Sigmoid colon (tissue), 3 donors: ENCODE results near the gene MYL3.

Experiments
- POLR2A ChIP-seq, 2 donors: fragments of 450-650 bp; IDR thresholded peaks; one replicate each; pipeline ENCODE4 v1.6.1; 2016; ENCODE audit warnings: antibody characterized with exemption in 2 of 2, mild to moderate bottlenecking in 2 of 2, moderate library complexity in 2 of 2
- TF ChIP-seq, protein P1 (sequence below), 4 experiments: fragments of 450-650 bp in 3 of 4; fragments of 200-600 bp in 1 of 4; IDR thresholded peaks; one replicate each; pipeline ENCODE4 v1.5.1; 2016 to 2019; ENCODE audit warnings: antibody characterized with exemption in 4 of 4, mild to moderate bottlenecking in 3 of 4, moderate library complexity in 2 of 4

DNA sequence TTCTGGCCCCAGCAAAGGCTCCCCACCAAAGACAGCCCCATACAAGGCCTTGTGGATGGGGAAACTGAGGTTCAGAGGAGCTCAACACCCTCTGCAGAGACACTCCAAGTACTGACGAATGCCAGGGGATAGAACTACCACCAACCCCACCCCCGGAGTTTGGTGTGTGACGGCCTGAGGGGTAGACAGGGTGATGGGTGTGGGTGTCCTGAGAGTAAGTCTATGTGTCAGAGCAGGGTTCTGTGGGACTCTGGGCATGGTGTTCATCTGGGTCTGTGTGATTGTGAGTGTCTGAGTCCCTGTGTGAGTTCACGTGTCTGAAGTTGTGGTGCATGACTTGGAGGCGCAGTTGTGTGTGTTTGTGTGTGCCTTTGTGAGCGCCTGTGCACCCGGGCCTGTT, 21.7 kb upstream of the MYL3 start:
- no peak for TF ChIP-seq POLR2A (IDR thresholded peaks at IDR 0.05)
- TF ChIP-seq, protein P1, sequence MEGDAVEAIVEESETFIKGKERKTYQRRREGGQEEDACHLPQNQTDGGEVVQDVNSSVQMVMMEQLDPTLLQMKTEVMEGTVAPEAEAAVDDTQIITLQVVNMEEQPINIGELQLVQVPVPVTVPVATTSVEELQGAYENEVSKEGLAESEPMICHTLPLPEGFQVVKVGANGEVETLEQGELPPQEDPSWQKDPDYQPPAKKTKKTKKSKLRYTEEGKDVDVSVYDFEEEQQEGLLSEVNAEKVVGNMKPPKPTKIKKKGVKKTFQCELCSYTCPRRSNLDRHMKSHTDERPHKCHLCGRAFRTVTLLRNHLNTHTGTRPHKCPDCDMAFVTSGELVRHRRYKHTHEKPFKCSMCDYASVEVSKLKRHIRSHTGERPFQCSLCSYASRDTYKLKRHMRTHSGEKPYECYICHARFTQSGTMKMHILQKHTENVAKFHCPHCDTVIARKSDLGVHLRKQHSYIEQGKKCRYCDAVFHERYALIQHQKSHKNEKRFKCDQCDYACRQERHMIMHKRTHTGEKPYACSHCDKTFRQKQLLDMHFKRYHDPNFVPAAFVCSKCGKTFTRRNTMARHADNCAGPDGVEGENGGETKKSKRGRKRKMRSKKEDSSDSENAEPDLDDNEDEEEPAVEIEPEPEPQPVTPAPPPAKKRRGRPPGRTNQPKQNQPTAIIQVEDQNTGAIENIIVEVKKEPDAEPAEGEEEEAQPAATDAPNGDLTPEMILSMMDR (IDR thresholded peaks at IDR 0.05): no peak
